ENCODE measurements around the gene ARID3A. TPM values are rescaled to one million over a fixed set of nuclear protein-coding genes. Genes with fewer than 3 reads are reported as not detected.

The ARID3A gene
- total and polyA plus RNA-seq, 2 experiments from 2014 or later, result 2.8 to 8.5 TPM

GRCh38 chr19:919199-920050 lies 6.4 kb upstream of the ARID3A start:
- Histone ChIP-seq H4K20me1 (ENCODE audit: insufficient read depth) (no peaks in the 10 kb centered on the region), H3K4me3 (no peak overlapping the region), H3K27me3 (replicated peaks; ENCODE audit: insufficient read depth) (peaks cover 26% of the 10 kb centered on the region), H3K9ac (no peak overlapping the region), H3K4me1 (ENCODE audit: insufficient read depth) (no peaks in the 10 kb centered on the region), H3K36me3 (ENCODE audit: low read depth) (no peaks in the 10 kb centered on the region), H3K9me3 (ENCODE audit: low read depth) (no peaks in the 10 kb centered on the region), H2AFZ (no peak overlapping the region), H3K9me2 (ENCODE audit: insufficient read depth) (no peaks in the 10 kb centered on the region), H3F3A (ENCODE audit: insufficient read depth) (peaks cover 10% of the 10 kb centered on the region; the same call in 1 of the 2 replicates), H3K27ac (no peak overlapping the region), H3K79me2 (ENCODE audit: insufficient read depth) (no peaks in the 10 kb centered on the region), H3K4me2 (ENCODE audit: unreplicated experiment) (no peak overlapping the region)
- no peak for DNase-seq
- in situ Hi-C loops (cut with MboI), result no loop called here
- whole genome bisulfite sequencing, 2 experiments (ENCODE audit: low coverage in 1 of 2, low lambda C conversion rate in 2 of 2, missing lambda C conversion rate in 2 of 2), result 7% methylated on average over 57 to 59 of the region's 68 CpGs
- TF ChIP-seq EZH2 (IDR thresholded peaks at IDR 0.05; ENCODE audit: insufficient read depth, poor library complexity, severe bottlenecking) (peak; percentile 71), EZH2phosphoT487 (IDR thresholded peaks at IDR 0.05; ENCODE audit: insufficient read depth, low read depth) (no peak)

DNA sequence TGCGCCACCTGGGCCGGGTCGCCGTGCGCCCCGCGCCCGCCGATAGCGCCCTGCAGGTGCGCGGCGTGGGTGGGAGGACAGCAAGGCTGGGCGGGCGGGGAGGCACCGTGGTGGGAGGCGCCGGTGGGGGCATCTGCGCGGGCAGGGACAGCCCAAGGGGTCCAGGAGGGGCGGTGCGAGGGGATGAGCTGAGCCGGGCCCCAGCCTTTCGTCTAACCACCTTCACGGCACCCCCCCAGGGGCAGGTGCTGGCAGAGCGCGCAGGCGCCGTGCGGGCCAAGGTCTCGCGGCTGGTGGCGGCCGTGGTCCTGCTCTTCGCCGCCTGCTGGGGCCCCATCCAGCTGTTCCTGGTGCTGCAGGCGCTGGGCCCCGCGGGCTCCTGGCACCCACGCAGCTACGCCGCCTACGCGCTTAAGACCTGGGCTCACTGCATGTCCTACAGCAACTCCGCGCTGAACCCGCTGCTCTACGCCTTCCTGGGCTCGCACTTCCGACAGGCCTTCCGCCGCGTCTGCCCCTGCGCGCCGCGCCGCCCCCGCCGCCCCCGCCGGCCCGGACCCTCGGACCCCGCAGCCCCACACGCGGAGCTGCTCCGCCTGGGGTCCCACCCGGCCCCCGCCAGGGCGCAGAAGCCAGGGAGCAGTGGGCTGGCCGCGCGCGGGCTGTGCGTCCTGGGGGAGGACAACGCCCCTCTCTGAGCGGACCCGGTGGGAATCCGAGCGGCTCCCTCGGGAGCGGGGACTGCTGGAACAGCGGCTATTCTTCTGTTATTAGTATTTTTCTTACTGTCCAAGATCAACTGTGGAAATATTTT lies 5.6 kb upstream of the ARID3A start:
- 5 to 7% methylated on average over 39 to 58 of the region's 84 CpGs for WGBS, 2 experiments (ENCODE audit: low coverage in 1 of 2, low lambda C conversion rate in 2 of 2, missing lambda C conversion rate in 2 of 2)
- DNase-seq, result peak; percentile 55
- no peak overlapping the region for H3K4me2 ChIP-seq (ENCODE audit: unreplicated experiment)
- H3F3A ChIP-seq (ENCODE audit: insufficient read depth), result 0 out of 2 replicates have a peak, but pooled peaks cover 6% of the 10 kb centered on the region
- no peak overlapping the region for H3K9ac ChIP-seq
- H3K4me3 ChIP-seq, result no peak overlapping the region
- TF ChIP-seq EZH2 (IDR thresholded peaks at IDR 0.05; ENCODE audit: insufficient read depth, poor library complexity, severe bottlenecking) (peak; percentile 29), EZH2phosphoT487 (IDR thresholded peaks at IDR 0.05; ENCODE audit: insufficient read depth, low read depth) (no peak)
- no peaks in the 10 kb centered on the region for H4K20me1 ChIP-seq (ENCODE audit: insufficient read depth)
- H3K27me3 ChIP-seq (replicated peaks; ENCODE audit: insufficient read depth), result peaks cover 26% of the 10 kb centered on the region
- no peak overlapping the region for H3K27ac ChIP-seq
- no peak overlapping the region for H2AFZ ChIP-seq
- no peaks in the 10 kb centered on the region for H3K9me2 ChIP-seq (ENCODE audit: insufficient read depth)
- peaks cover 7% of the 10 kb centered on the region; the same call in 1 of the 2 replicates for H3K79me2 ChIP-seq (ENCODE audit: insufficient read depth)
- H3K9me3 ChIP-seq (ENCODE audit: low read depth), result no peaks in the 10 kb centered on the region
- H3K4me1 ChIP-seq (ENCODE audit: insufficient read depth), result no peaks in the 10 kb centered on the region
- in situ Hi-C loops (cut with MboI), result no loop called here
- no peaks in the 10 kb centered on the region for H3K36me3 ChIP-seq (ENCODE audit: low read depth)

DNA sequence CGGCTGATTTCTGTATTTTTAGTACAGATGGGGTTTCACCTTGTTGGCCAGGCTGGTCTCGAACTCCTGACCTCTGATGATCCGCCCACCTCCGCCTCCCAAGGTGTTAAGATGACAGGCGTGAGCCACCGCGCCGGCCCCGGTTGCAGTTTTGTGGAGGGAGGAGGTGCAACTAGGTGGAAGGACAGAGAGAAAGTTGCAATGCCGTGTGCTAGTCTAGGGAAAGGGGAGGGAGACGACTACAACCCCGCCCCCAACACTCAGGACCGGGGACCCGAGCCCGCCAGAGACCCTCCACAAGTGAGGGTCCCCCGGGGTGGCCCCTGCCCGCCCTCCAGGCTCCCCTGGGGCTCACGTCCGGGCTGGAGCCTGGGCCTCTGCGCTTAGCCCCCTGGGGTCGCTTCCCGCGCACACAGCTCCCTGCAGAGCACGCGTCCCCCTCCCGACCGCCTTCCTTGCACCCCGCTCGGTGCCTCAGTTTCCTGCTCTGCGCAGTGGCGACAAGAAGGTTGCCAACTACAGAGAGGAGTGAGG lies 1.2 kb upstream of the ARID3A start:
- Histone ChIP-seq H3K27me3 (replicated peaks; ENCODE audit: insufficient read depth) (0 out of 2 replicates have a peak, but pooled peaks cover 11% of the 10 kb centered on the region), H3F3A (ENCODE audit: insufficient read depth) (0 out of 2 replicates have a peak, but pooled peaks cover 6% of the 10 kb centered on the region), H3K4me1 (ENCODE audit: insufficient read depth) (no peaks in the 10 kb centered on the region), H3K79me2 (ENCODE audit: insufficient read depth) (peaks cover 42% of the 10 kb centered on the region), H3K4me3 (peak overlapping the region; percentile 78), H2AFZ (peak overlapping the region; percentile 64), H3K9ac (peak overlapping the region; percentile 80), H3K36me3 (ENCODE audit: low read depth) (no peaks in the 10 kb centered on the region), H3K9me2 (ENCODE audit: insufficient read depth) (no peaks in the 10 kb centered on the region), H3K4me2 (ENCODE audit: unreplicated experiment) (peak overlapping the region; percentile 63), H3K9me3 (ENCODE audit: low read depth) (no peaks in the 10 kb centered on the region), H4K20me1 (ENCODE audit: insufficient read depth) (no peaks in the 10 kb centered on the region), H3K27ac (no peak overlapping the region)
- in situ Hi-C loops (cut with MboI), result no loop called here
- no peak for TF ChIP-seq EZH2 (IDR thresholded peaks at IDR 0.05; ENCODE audit: insufficient read depth, poor library complexity, severe bottlenecking)
- no peak for TF ChIP-seq EZH2phosphoT487 (IDR thresholded peaks at IDR 0.05; ENCODE audit: insufficient read depth, low read depth)
- WGBS, 2 experiments (ENCODE audit: low coverage in 1 of 2, low lambda C conversion rate in 2 of 2, missing lambda C conversion rate in 2 of 2), result 10 to 14% methylated on average over 29 to 31 of the region's 31 CpGs
- no peak for DNase-seq

DNA sequence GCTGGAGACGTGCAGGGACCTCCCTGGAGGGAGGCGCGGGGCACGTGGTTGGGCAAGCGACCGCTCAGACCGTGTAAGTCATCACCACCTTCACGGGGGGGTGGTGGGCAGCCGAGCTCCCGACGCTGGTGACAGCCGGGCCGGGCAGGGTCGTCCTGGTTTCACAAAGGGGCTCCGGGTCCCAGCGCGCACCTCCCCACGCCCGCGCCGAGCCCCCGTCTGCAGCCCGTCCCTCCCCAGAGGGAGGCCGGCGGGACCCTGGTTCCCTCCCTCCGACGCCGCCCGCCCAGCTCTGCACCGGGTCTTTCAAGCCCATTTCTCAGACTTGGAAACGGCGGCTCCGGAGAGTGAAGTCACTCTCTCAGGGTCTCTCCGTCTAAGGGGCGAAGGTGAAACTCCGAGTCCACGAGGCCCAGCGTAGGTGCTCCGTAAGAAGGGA lies 729 bp upstream of the ARID3A start:
- H3K9me2 ChIP-seq (ENCODE audit: insufficient read depth), result no peaks in the 10 kb centered on the region
- in situ Hi-C loops (cut with MboI), result no loop called here
- H3K9ac ChIP-seq, result peak overlapping the region; percentile 80
- peak overlapping the region; percentile 64 for H2AFZ ChIP-seq
- 0 out of 2 replicates have a peak, but pooled peaks cover 3% of the 10 kb centered on the region for H3K36me3 ChIP-seq (ENCODE audit: low read depth)
- peak; percentile 68 for DNase-seq
- H3F3A ChIP-seq (ENCODE audit: insufficient read depth), result 0 out of 2 replicates have a peak, but pooled peaks cover 6% of the 10 kb centered on the region
- H3K4me1 ChIP-seq (ENCODE audit: insufficient read depth), result no peaks in the 10 kb centered on the region
- H3K27me3 ChIP-seq (replicated peaks; ENCODE audit: insufficient read depth), result 0 out of 2 replicates have a peak, but pooled peaks cover 7% of the 10 kb centered on the region
- TF ChIP-seq EZH2 (IDR thresholded peaks at IDR 0.05; ENCODE audit: insufficient read depth, poor library complexity, severe bottlenecking), result no peak
- TF ChIP-seq EZH2phosphoT487 (IDR thresholded peaks at IDR 0.05; ENCODE audit: insufficient read depth, low read depth), result no peak
- H3K9me3 ChIP-seq (ENCODE audit: low read depth), result no peaks in the 10 kb centered on the region
- peaks cover 47% of the 10 kb centered on the region for H3K79me2 ChIP-seq (ENCODE audit: insufficient read depth)
- 0 to 2% methylated on average over 38 of the region's 39 CpGs for WGBS, 2 experiments (ENCODE audit: low coverage in 1 of 2, low lambda C conversion rate in 2 of 2, missing lambda C conversion rate in 2 of 2)
- H4K20me1 ChIP-seq (ENCODE audit: insufficient read depth), result no peaks in the 10 kb centered on the region
- H3K27ac ChIP-seq, result peak overlapping the region; percentile 55
- peak overlapping the region; percentile 78 for H3K4me3 ChIP-seq
- peak overlapping the region; percentile 63 for H3K4me2 ChIP-seq (ENCODE audit: unreplicated experiment)
